Neural crest cell (in vitro differentiated cells): Measurements from ENCODE around the gene ADGRB3. TPM values are rescaled to one million over a fixed set of nuclear protein-coding genes. Genes with fewer than 3 reads are reported as not detected.
A peak's percentile ranks its signal among the peaks of the same experiment; 100 is the strongest.

Experiments used
- DNase-seq: peaks from one replicate; pipeline ENCODE4 v3.0.0; 2021; ENCODE audit warnings: low read depth, mixed read lengths, low spot score
- H3K27ac Mint-ChIP-seq: one replicate; pipeline ENCODE4 v1.8.0; 2021; ENCODE audit warnings: mild to moderate bottlenecking, mixed read lengths; ENCODE audit not compliant: unreplicated experiment
- H3K27me3 Mint-ChIP-seq: 2 replicates; pipeline ENCODE4 v1.8.0; 2021; ENCODE audit warnings: low read depth, mild to moderate bottlenecking, mixed read lengths
- H3K36me3 Mint-ChIP-seq: 2 replicates; pipeline ENCODE4 v1.8.0; 2021; ENCODE audit warnings: low read depth, mild to moderate bottlenecking, mixed read lengths
- H3K4me1 Mint-ChIP-seq: 2 replicates; pipeline ENCODE4 v1.8.0; 2021; ENCODE audit warnings: mixed read lengths
- H3K4me3 Mint-ChIP-seq: one replicate; pipeline ENCODE4 v1.8.0; 2021; ENCODE audit warnings: mild to moderate bottlenecking, mixed read lengths
- H3K9me3 Mint-ChIP-seq: 2 replicates; pipeline ENCODE4 v1.8.0; 2021; ENCODE audit warnings: mixed read lengths
- CTCF ChIP-seq: fragments of 200-600 bp; sonication (generic); conservative IDR thresholded peaks from 2 replicates; pipeline ENCODE4 v1.5.0; 2021; ENCODE audit warnings: antibody characterized with exemption, mild to moderate bottlenecking
- total RNA-seq: library from RNA; stranded (reverse); gene quantifications from 2 replicates; pipeline ENCODE4 v1.2.1, GENCODE V29; 2021

Gene ADGRB3
- total RNA-seq, 1 donor from 2014 or later: 5.1 TPM

DNA sequence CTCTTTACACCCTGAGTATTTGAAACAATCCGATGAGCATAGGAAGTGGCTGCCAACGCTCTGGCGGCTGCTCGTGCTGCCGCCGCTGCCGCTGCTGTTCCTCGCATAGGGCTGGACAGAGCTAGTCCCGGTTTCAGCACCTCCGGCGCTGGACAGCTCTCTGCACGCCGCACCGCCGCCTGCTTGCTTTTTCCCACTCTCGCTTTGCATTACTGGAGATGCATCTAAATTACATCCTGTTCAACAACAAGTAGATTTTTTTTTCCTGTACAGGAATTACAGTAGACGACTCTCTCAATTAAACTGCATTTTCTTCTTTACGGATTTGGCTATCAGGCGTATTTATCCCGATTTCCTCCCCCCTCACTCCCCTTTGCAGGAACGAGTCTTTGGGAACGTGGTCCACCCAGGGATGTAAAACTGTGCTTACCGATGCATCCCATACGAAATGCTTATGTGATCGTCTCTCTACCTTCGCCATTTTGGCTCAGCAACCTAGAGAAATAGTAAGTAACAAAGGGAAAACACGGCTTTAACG, 597.9 kb downstream of the ADGRB3 start:
- peak; percentile 85 for DNase-seq
- H3K27ac Mint-ChIP-seq: no peak overlapping the region
- no peaks in the 10 kb centered on the region for H3K36me3 Mint-ChIP-seq
- H3K9me3 Mint-ChIP-seq: no peaks in the 10 kb centered on the region
- peaks cover 34% of the 10 kb centered on the region for H3K27me3 Mint-ChIP-seq
- TF ChIP-seq CTCF: peak; percentile 14
- peak overlapping the region; percentile 32 for H3K4me3 Mint-ChIP-seq
- H3K4me1 Mint-ChIP-seq: peaks cover 17% of the 10 kb centered on the region

GRCh38 chr6:69238067-69238466, 603.0 kb downstream of the ADGRB3 start:
- H3K9me3 Mint-ChIP-seq: no peaks in the 10 kb centered on the region
- H3K27ac Mint-ChIP-seq: no peak overlapping the region
- no peak for TF ChIP-seq CTCF
- H3K4me1 Mint-ChIP-seq: peaks cover 11% of the 10 kb centered on the region
- H3K4me3 Mint-ChIP-seq: no peak overlapping the region
- H3K27me3 Mint-ChIP-seq: peaks cover 5% of the 10 kb centered on the region
- no peaks in the 10 kb centered on the region for H3K36me3 Mint-ChIP-seq
- no peak for DNase-seq

- H3K4me1 Mint-ChIP-seq: no peaks in the 10 kb centered on the region
- DNase-seq: no peak
- no peaks in the 10 kb centered on the region for H3K27me3 Mint-ChIP-seq
Measured at GRCh38 chr6:69246983-69247382, 611.9 kb downstream of the ADGRB3 start.

GRCh38 chr6:69261010-69261409, 625.9 kb downstream of the ADGRB3 start:
- Mint-ChIP-seq H3K27ac (no peak overlapping the region), H3K4me1 (peaks cover 7% of the 10 kb centered on the region)
- TF ChIP-seq CTCF: no peak

More at GRCh38 chr6:69246983-69247382, 611.9 kb downstream of the ADGRB3 start:
- no peaks in the 10 kb centered on the region for H3K9me3 Mint-ChIP-seq
- H3K4me3 Mint-ChIP-seq: no peak overlapping the region
- H3K36me3 Mint-ChIP-seq: no peaks in the 10 kb centered on the region
- TF ChIP-seq CTCF: no peak
- no peak overlapping the region for H3K27ac Mint-ChIP-seq

DNA sequence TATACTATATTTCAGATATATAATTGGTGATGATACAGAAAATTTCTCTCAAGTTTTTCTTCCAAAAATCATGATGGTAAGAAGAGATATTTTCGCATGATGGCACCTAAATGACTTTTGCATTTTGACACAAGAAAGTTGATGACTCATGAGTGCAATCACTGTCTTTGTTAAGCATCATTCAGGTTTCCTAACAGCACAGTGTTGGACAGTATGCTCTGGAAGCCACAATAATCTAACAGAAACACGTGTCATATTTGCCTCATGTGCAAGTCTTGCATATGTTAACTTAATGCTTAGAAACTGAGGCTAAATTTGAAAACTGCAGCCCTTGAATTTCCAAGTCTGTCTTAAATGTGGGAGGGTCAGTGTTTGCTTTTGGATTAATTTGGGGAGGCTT, 628.2 kb downstream of the ADGRB3 start:
- Mint-ChIP-seq H3K27me3 (no peaks in the 10 kb centered on the region), H3K9me3 (no peaks in the 10 kb centered on the region), H3K4me1 (peaks cover 21% of the 10 kb centered on the region), H3K36me3 (no peaks in the 10 kb centered on the region), H3K27ac (no peak overlapping the region), H3K4me3 (no peak overlapping the region)
- DNase-seq: no peak
- TF ChIP-seq CTCF: no peak

More at GRCh38 chr6:69261010-69261409, 625.9 kb downstream of the ADGRB3 start:
- Mint-ChIP-seq H3K4me3 (no peak overlapping the region), H3K27me3 (no peaks in the 10 kb centered on the region), H3K36me3 (no peaks in the 10 kb centered on the region), H3K9me3 (no peaks in the 10 kb centered on the region)
- no peak for DNase-seq
